ENCODE data around the gene RNF150. TPM values are rescaled to one million over a fixed set of nuclear protein-coding genes. Genes with fewer than 3 reads are reported as not detected.

RNF150 gene
- total and polyA plus RNA-seq, 4 donors, result 0.27 to 1.4 (median 0.81) TPM

GRCh38 chr4:140982613-140983340 lies 150.5 kb downstream of the RNF150 start:
- Histone ChIP-seq H3K27ac (ENCODE audit: low read depth in 1 of 2, low read length in 2 of 2) (no peak overlapping the region), H3K9me3 (ENCODE audit: control insufficient read depth in 4 of 4, low read length in 3 of 4) (no peaks in the 10 kb centered on the region), H3K27me3 (ENCODE audit: control insufficient read depth in 4 of 4, insufficient read depth in 4 of 4, low read length in 3 of 4) (peaks cover 0 to 3% (median 0%) of the 10 kb centered on the region in 4 donors), H3K4me3 (ENCODE audit: low read depth in 1 of 3, low read length in 3 of 3) (no peak overlapping the region), H3K9ac (ENCODE audit: low read depth in 1 of 2, low read length in 2 of 2) (no peak overlapping the region), H3K4me1 (ENCODE audit: control insufficient read depth in 4 of 4, insufficient read depth in 4 of 4, low read length in 3 of 4) (no peaks in the 10 kb centered on the region), H3K36me3 (ENCODE audit: control insufficient read depth in 4 of 4, insufficient read depth in 3 of 4, low read depth in 1 of 4, low read length in 3 of 4) (no peaks in the 10 kb centered on the region)
- 89% methylated on average over 5 of the region's 5 CpGs for WGBS
- TF ChIP-seq JUND (IDR thresholded peaks at IDR 0.05) (no peak), FOXA1 (IDR thresholded peaks at IDR 0.05) (no peak), HNF4G (IDR thresholded peaks at IDR 0.05) (no peak), GABPA (IDR thresholded peaks at IDR 0.05 in 1 of 2, conservative IDR thresholded peaks at IDR 0.05 in 1 of 2) (no peak), TAF1 (conservative IDR thresholded peaks at IDR 0.05) (no peak)
- no peak for DNase-seq (ENCODE audit: low spot score)

GRCh38 chr4:140980426-140981200 lies 152.7 kb downstream of the RNF150 start:
- whole genome bisulfite sequencing, result 71% methylated on average over 5 of the region's 5 CpGs
- no peak overlapping the region for H3K9ac ChIP-seq (ENCODE audit: low read depth in 1 of 2, low read length in 2 of 2)
- H3K4me3 ChIP-seq (ENCODE audit: low read depth in 1 of 3, low read length in 3 of 3), result no peak overlapping the region
- no peaks in the 10 kb centered on the region for H3K9me3 ChIP-seq (ENCODE audit: control insufficient read depth in 4 of 4, low read length in 3 of 4)
- no peaks in the 10 kb centered on the region for H3K27me3 ChIP-seq (ENCODE audit: control insufficient read depth in 4 of 4, insufficient read depth in 4 of 4, low read length in 3 of 4)
- no peaks in the 10 kb centered on the region for H3K36me3 ChIP-seq (ENCODE audit: control insufficient read depth in 4 of 4, insufficient read depth in 3 of 4, low read depth in 1 of 4, low read length in 3 of 4)
- no peak for DNase-seq (ENCODE audit: low spot score)
- no peaks in the 10 kb centered on the region for H3K4me1 ChIP-seq (ENCODE audit: control insufficient read depth in 4 of 4, insufficient read depth in 4 of 4, low read length in 3 of 4)
- H3K27ac ChIP-seq (ENCODE audit: low read depth in 1 of 2, low read length in 2 of 2), result no peak overlapping the region
- TF ChIP-seq HNF4G (IDR thresholded peaks at IDR 0.05) (no peak), NR2F2 (IDR thresholded peaks at IDR 0.05) (no peak), RXRA (IDR thresholded peaks at IDR 0.05) (no peak), SP1 (IDR thresholded peaks at IDR 0.05) (no peak), FOXA2 (IDR thresholded peaks at IDR 0.05) (no peak), FOXA1 (IDR thresholded peaks at IDR 0.05) (no peak), ZBTB33 (IDR thresholded peaks at IDR 0.05) (no peak), HNF4A (conservative IDR thresholded peaks at IDR 0.05) (no peak), JUND (IDR thresholded peaks at IDR 0.05) (no peak)

GRCh38 chr4:140976768-140977167 lies 156.5 kb downstream of the RNF150 start:
- no peak for DNase-seq (ENCODE audit: low spot score)
- 83% methylated on average over 2 of the region's 2 CpGs for WGBS
- no peak overlapping the region for H3K4me3 ChIP-seq (ENCODE audit: low read depth in 1 of 3, low read length in 3 of 3)
- no peak overlapping the region for H3K27ac ChIP-seq (ENCODE audit: low read depth in 1 of 2, low read length in 2 of 2)
- H3K4me1 ChIP-seq (ENCODE audit: control insufficient read depth in 4 of 4, insufficient read depth in 4 of 4, low read length in 3 of 4), result no peaks in the 10 kb centered on the region
- no peaks in the 10 kb centered on the region for H3K36me3 ChIP-seq (ENCODE audit: control insufficient read depth in 4 of 4, insufficient read depth in 3 of 4, low read depth in 1 of 4, low read length in 3 of 4)
- H3K9me3 ChIP-seq (ENCODE audit: control insufficient read depth in 4 of 4, low read length in 3 of 4), result no peaks in the 10 kb centered on the region
- no peaks in the 10 kb centered on the region for H3K27me3 ChIP-seq (ENCODE audit: control insufficient read depth in 4 of 4, insufficient read depth in 4 of 4, low read length in 3 of 4)
- no peak overlapping the region for H3K9ac ChIP-seq (ENCODE audit: low read depth in 1 of 2, low read length in 2 of 2)
- TF ChIP-seq FOXA1 (IDR thresholded peaks at IDR 0.05) (no peak), REST (IDR thresholded peaks at IDR 0.05) (no peak), NR2F2 (IDR thresholded peaks at IDR 0.05) (no peak), MAX (IDR thresholded peaks at IDR 0.05) (no peak), GABPA (IDR thresholded peaks at IDR 0.05 in 1 of 2, conservative IDR thresholded peaks at IDR 0.05 in 1 of 2) (no peak), RXRA (IDR thresholded peaks at IDR 0.05) (no peak), TAF1 (conservative IDR thresholded peaks at IDR 0.05) (no peak), HNF4A (conservative IDR thresholded peaks at IDR 0.05) (no peak), HNF4G (IDR thresholded peaks at IDR 0.05) (no peak), CTCF (IDR thresholded peaks at IDR 0.05; ENCODE audit: low read depth, low read length, missing input control) (no peak), SP1 (IDR thresholded peaks at IDR 0.05) (no peak), FOXA2 (IDR thresholded peaks at IDR 0.05) (no peak), EGR1 (IDR thresholded peaks at IDR 0.05; ENCODE audit: low read depth in 2 of 2) (no peak), ATF3 (IDR thresholded peaks at IDR 0.05) (no peak), JUND (IDR thresholded peaks at IDR 0.05) (no peak), YY1 (IDR thresholded peaks at IDR 0.05) (no peak)
